Globus pallidus (tissue), 1 donor: ENCODE data around the gene TIAM1.

Experiments
- DNase-seq: peaks from one replicate; pipeline ENCODE4 v3.0.0-alpha.2; 2015; ENCODE audit warnings: low spot score

Gene TIAM1

GRCh38 chr21:31352836-31353235 is 8.8 kb upstream of the TIAM1 start:
- DNase-seq: no peak

- DNase-seq: no peak
These were observed 7.9 kb upstream of the TIAM1 start for GRCh38 chr21:31351960-31352359.

GRCh38 chr21:31351438-31351837 is 7.4 kb upstream of the TIAM1 start:
- no peak for DNase-seq

GRCh38 chr21:31349208-31349607 is 5.1 kb upstream of the TIAM1 start:
- DNase-seq: no peak

GRCh38 chr21:31348188-31348587 is 4.1 kb upstream of the TIAM1 start:
- DNase-seq: no peak

- peak; percentile 61 for DNase-seq
These were observed 3.5 kb upstream of the TIAM1 start for GRCh38 chr21:31347435-31348032.

- DNase-seq: no peak
These were observed 2.3 kb upstream of the TIAM1 start for GRCh38 chr21:31346256-31346821.

- DNase-seq: no peak
These were observed 1.1 kb upstream of the TIAM1 start for GRCh38 chr21:31345136-31345535.

- DNase-seq: no peak
These were observed 991 bp downstream of the TIAM1 start for GRCh38 chr21:31343030-31343510.

GRCh38 chr21:31342348-31342747 is 1.7 kb downstream of the TIAM1 start:
- no peak for DNase-seq

GRCh38 chr21:31340942-31341487 is 3.0 kb downstream of the TIAM1 start:
- no peak for DNase-seq

- no peak for DNase-seq
These were observed 3.5 kb downstream of the TIAM1 start for GRCh38 chr21:31340514-31340913.

- DNase-seq: no peak
These were observed 4.3 kb downstream of the TIAM1 start for GRCh38 chr21:31339721-31340120.

- no peak for DNase-seq
These were observed 5.1 kb downstream of the TIAM1 start for GRCh38 chr21:31338908-31339368.

- DNase-seq: no peak
These were observed 5.8 kb downstream of the TIAM1 start for GRCh38 chr21:31337996-31338907.

- DNase-seq: no peak
These were observed 7.0 kb downstream of the TIAM1 start for GRCh38 chr21:31337086-31337485.

GRCh38 chr21:31336739-31337040 is 7.4 kb downstream of the TIAM1 start:
- DNase-seq: no peak

- peak; percentile 80 for DNase-seq
These were observed 7.9 kb downstream of the TIAM1 start for GRCh38 chr21:31335957-31336738.

- DNase-seq: no peak
These were observed 9.4 kb downstream of the TIAM1 start for GRCh38 chr21:31334648-31335121.

- no peak for DNase-seq
These were observed 11.5 kb downstream of the TIAM1 start for GRCh38 chr21:31332525-31332924.

GRCh38 chr21:31331231-31331630 is 12.8 kb downstream of the TIAM1 start:
- no peak for DNase-seq

GRCh38 chr21:31330144-31330483 is 13.9 kb downstream of the TIAM1 start:
- no peak for DNase-seq
